ENCODE measurements around the gene NKD1. TPM values are rescaled to one million over a fixed set of nuclear protein-coding genes. Genes with fewer than 3 reads are reported as not detected.

NKD1 gene
- total RNA-seq, 1 donor from 2014 or later: 63.0 TPM

DNA sequence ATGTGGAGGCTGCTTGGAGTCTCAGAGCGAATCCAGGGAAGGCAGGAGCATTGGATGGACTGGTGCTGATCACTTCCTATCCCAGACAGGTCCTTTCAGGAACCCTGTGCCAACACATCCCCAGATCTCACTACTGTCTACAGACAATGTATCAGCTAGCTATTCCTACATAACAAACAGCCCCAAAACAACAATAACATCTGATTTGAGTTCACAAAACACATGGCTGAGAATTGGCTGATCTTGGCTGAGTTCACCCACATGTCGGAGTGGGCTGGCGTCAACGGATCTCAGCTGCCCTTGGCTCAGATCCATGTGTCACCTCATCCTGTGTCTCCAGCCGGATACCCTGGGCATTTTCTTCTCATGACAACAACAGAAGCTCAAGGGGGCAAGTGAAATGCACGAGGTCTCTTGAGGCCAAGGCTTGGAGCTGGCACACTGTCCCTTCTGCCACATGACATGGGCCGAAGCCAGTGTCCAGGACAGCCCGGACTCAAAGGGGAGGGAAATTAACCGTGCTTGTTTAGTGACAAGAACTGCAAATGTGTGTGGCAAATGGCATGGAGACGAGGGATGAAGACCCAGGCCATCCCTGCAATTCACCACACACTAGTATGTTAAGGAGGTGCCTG lies 114.2 kb downstream of the NKD1 start:
- Mint-ChIP-seq H3K4me3 (no peak overlapping the region), H3K27me3 (ENCODE audit: low read depth) (no peaks in the 10 kb centered on the region), H3K4me1 (peaks cover 11% of the 10 kb centered on the region), H3K36me3 (no peaks in the 10 kb centered on the region), H3K9me3 (no peaks in the 10 kb centered on the region), H3K27ac (no peak overlapping the region)
- TF ChIP-seq, protein P1, sequence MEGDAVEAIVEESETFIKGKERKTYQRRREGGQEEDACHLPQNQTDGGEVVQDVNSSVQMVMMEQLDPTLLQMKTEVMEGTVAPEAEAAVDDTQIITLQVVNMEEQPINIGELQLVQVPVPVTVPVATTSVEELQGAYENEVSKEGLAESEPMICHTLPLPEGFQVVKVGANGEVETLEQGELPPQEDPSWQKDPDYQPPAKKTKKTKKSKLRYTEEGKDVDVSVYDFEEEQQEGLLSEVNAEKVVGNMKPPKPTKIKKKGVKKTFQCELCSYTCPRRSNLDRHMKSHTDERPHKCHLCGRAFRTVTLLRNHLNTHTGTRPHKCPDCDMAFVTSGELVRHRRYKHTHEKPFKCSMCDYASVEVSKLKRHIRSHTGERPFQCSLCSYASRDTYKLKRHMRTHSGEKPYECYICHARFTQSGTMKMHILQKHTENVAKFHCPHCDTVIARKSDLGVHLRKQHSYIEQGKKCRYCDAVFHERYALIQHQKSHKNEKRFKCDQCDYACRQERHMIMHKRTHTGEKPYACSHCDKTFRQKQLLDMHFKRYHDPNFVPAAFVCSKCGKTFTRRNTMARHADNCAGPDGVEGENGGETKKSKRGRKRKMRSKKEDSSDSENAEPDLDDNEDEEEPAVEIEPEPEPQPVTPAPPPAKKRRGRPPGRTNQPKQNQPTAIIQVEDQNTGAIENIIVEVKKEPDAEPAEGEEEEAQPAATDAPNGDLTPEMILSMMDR (IDR thresholded peaks at IDR 0.05; ENCODE audit: unreplicated experiment): no peak
- no peak for DNase-seq (ENCODE audit: low spot score in 2 of 2, unreplicated experiment in 2 of 2)

DNA sequence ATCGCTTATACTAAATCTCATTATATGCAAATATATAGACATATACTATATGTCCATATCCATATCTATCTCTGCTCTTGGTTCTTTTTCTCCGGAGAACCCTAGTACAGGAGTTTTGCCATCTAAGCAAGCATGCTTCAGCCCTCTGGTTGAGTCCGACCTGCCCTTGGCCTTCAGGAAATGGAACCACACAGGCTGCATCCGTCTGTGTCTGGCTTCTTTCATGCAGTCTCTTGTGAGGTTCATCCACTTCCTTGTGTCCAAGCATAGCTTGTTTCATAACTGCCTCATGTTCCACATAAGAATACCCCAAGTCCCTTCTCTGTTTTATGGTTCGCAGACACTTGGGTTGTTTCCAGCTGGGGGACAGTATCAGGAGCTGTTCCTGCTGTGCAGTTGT lies 116.1 kb downstream of the NKD1 start:
- TF ChIP-seq, protein P1 (IDR thresholded peaks at IDR 0.05; ENCODE audit: unreplicated experiment): no peak
- no peak overlapping the region for H3K27ac Mint-ChIP-seq
- H3K27me3 Mint-ChIP-seq (ENCODE audit: low read depth): no peaks in the 10 kb centered on the region
- H3K36me3 Mint-ChIP-seq: no peaks in the 10 kb centered on the region
- DNase-seq (ENCODE audit: low spot score in 2 of 2, unreplicated experiment in 2 of 2): no peak
- no peak overlapping the region for H3K4me3 Mint-ChIP-seq
- no peaks in the 10 kb centered on the region for H3K9me3 Mint-ChIP-seq
- peaks cover 17% of the 10 kb centered on the region for H3K4me1 Mint-ChIP-seq

DNA sequence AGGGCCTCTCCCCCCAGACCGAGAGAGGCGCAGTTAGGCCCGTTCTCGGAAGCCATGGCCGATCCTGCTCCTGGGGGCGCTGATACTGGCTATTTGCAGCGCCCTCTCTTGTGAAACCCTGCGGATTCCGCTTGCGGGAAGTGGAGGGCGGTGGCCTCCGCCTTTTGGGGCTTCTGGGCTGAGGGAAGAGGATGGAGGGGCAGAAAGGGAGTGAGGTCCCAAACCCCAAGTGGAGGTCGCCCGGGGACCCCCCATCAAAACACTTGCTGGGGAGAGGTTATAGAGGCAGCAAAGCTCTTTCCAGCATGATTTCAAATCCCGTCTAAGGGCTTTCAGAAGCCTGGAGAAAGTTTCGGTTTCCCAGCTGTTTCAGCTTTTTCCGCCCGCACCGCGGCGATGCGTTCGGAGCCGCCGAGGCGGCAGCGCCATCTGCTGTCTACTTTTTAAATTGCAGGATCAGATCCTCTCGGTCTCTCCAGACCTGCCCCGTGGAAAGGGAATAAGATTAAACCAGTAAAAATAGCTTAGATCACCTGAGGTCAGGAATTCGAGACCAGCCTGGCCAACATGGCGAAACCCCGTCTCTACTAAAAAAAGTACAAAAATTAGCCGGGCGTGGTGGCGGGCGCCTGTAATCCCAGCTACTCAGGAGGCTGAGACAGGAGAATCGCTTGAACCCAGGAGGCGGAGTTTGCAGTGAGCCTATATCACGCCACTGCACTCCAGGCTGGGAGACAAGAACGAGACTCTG lies 117.1 kb downstream of the NKD1 start:
- Mint-ChIP-seq H3K9me3 (no peaks in the 10 kb centered on the region), H3K27ac (no peak overlapping the region), H3K36me3 (no peaks in the 10 kb centered on the region), H3K27me3 (ENCODE audit: low read depth) (no peaks in the 10 kb centered on the region), H3K4me3 (peak overlapping the region; percentile 47), H3K4me1 (peaks cover 16% of the 10 kb centered on the region)
- TF ChIP-seq, protein P1 (IDR thresholded peaks at IDR 0.05; ENCODE audit: unreplicated experiment): peak; percentile 94
- peak; percentile 58 to 95 for DNase-seq (ENCODE audit: low spot score in 2 of 2, unreplicated experiment in 2 of 2)

DNA sequence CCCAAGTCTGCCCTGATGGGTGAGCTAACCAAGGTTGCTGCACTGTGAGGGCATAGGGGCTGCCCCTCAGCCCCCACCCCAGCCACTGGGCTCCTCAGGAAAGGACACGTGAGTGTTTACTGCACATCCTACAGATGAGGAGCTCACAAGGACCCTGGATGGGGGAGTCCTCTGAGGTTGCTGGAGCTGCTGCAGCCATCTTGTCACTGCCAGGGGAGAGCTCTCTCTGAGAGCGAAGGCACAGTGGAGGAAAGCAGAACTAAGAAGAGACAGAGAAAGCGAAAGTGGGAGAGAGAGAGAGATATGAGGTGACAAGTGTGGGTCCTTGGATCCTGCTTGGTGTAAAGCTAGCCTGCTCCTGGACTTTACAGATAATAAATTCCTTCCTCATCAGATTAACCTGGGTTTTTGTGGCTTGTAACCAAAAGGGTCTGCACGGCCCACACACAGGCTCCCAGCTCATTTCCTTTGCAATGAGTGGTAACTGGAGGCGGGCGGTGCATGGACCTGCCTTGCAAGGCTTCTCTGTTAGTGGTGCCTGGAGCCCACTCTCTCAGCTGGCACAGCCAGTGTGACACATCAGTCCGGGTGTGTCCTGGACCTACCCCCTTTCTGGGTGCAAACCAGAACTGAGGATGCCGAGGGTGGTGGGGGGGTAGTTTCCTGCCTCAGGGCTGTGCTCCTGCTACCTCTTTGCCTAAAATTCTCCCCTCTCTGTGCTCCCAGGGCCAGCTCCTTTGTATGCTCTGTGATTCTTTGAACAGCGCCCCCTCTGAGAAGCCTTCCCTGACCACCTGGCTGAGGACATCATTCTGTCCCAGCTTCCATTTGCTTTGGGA lies 118.7 kb downstream of the NKD1 start:
- peaks cover 16% of the 10 kb centered on the region for H3K4me1 Mint-ChIP-seq
- no peak overlapping the region for H3K4me3 Mint-ChIP-seq
- peaks cover 8% of the 10 kb centered on the region for H3K9me3 Mint-ChIP-seq
- no peak for DNase-seq (ENCODE audit: low spot score in 2 of 2, unreplicated experiment in 2 of 2)
- H3K27me3 Mint-ChIP-seq (ENCODE audit: low read depth): no peaks in the 10 kb centered on the region
- H3K36me3 Mint-ChIP-seq: peaks cover 7% of the 10 kb centered on the region
- TF ChIP-seq, protein P1 (IDR thresholded peaks at IDR 0.05; ENCODE audit: unreplicated experiment): no peak
- H3K27ac Mint-ChIP-seq: no peak overlapping the region

DNA sequence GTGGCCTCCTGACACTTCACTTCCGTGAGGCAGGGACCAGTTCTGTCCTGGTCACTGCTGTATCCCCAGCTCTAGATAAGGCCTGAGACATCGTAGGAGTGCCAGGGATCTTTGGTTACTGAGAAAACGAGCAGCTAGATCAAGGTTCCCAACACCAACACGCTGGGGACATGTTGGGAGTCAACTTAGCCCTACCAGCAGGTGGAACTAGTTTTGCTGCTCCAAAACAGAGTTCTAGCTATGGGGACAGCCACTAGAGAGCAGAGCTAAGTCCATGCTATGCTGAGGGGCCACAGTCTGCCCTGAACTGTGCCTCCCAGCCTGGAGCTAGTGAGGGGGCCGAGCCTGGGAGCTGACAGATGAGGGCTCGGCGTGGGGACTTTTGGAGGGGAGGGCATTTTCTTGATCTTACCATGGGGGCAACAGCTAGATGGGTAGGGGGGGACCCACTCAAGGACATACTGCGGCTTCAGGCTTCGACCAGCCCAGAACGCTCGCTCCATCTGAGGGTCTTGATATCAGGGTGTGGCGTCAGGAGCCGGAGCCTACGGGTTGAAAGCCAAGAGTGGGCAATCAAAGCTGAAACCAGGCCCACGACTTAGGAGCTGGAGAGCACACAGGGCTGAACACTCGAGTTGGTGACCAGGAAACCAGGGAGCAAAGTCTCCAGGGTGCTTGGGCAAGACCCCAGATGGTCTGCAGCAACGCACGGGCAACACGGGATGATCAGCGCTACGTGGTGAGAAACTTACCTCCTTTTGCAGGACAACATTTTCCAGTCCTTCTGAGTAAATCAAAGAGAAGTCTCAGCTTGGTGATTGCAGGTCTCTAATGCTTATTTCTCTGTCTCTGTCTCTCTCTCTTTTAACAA lies 119.5 kb downstream of the NKD1 start:
- peaks cover 8% of the 10 kb centered on the region for H3K36me3 Mint-ChIP-seq
- H3K4me1 Mint-ChIP-seq: peaks cover 16% of the 10 kb centered on the region
- no peak for DNase-seq (ENCODE audit: low spot score in 2 of 2, unreplicated experiment in 2 of 2)
- peaks cover 15% of the 10 kb centered on the region for H3K9me3 Mint-ChIP-seq
- H3K27me3 Mint-ChIP-seq (ENCODE audit: low read depth): no peaks in the 10 kb centered on the region
- TF ChIP-seq, protein P1 (IDR thresholded peaks at IDR 0.05; ENCODE audit: unreplicated experiment): no peak
- H3K27ac Mint-ChIP-seq: peak overlapping the region; percentile 83
- H3K4me3 Mint-ChIP-seq: no peak overlapping the region

Measured in mesothelial cell of epicardium (in vitro differentiated cells).